ENCODE data around the gene MOGAT1. TPM values are rescaled to one million over a fixed set of nuclear protein-coding genes. Genes with fewer than 3 reads are reported as not detected.

MOGAT1 gene
- total RNA-seq, 2 experiments from 2014 or later = not detected

- intact Hi-C loops (cut with micrococcal nuclease) = no loop called here
- ChIA-PET POLR2A (no interaction called here), CTCF (interaction anchor here (0.7 to 1.7 kb wide), 6 partner anchors 8 to 200 kb away, joined by 3 to 14 read pairs (median 3); no protein-coding TSS in a partner anchor)
- no peaks in the 10 kb centered on the region for H3K9me3 Mint-ChIP-seq
- no peaks in the 10 kb centered on the region for H3K36me3 Mint-ChIP-seq
- H3K4me3 Mint-ChIP-seq = no peak overlapping the region
- peaks cover 43% of the 10 kb centered on the region for H3K27me3 Mint-ChIP-seq
- DNase-seq = no peak
- H3K27ac Mint-ChIP-seq = no peak overlapping the region
- peaks cover 16% of the 10 kb centered on the region for H3K4me1 Mint-ChIP-seq (ENCODE audit: low read depth)
Observed at GRCh38 chr2:222703091-222703490, 31.6 kb downstream of the MOGAT1 start.

- Mint-ChIP-seq H3K36me3 (no peaks in the 10 kb centered on the region), H3K4me3 (no peak overlapping the region), H3K9me3 (no peaks in the 10 kb centered on the region), H3K27ac (no peak overlapping the region), H3K27me3 (peaks cover 39% of the 10 kb centered on the region), H3K4me1 (ENCODE audit: low read depth) (peaks cover 16% of the 10 kb centered on the region)
- intact Hi-C loops (cut with micrococcal nuclease) = no loop called here
- CTCF ChIA-PET = interaction anchor here (0.7 to 1.7 kb wide), 5 partner anchors 9 to 49 kb away, joined by 3 to 14 read pairs (median 3); no protein-coding TSS in a partner anchor
- DNase-seq = no peak
- POLR2A ChIA-PET = no interaction called here
Observed at GRCh38 chr2:222703886-222704285, 32.4 kb downstream of the MOGAT1 start.

GRCh38 chr2:222706616-222707015 is 35.2 kb downstream of the MOGAT1 start:
- Mint-ChIP-seq H3K36me3 (no peaks in the 10 kb centered on the region), H3K4me3 (no peak overlapping the region), H3K27ac (no peak overlapping the region), H3K27me3 (peaks cover 36% of the 10 kb centered on the region), H3K9me3 (no peaks in the 10 kb centered on the region), H3K4me1 (ENCODE audit: low read depth) (peaks cover 11% of the 10 kb centered on the region)
- ChIA-PET CTCF (interaction anchor here (1.6 to 9.3 kb wide), 9 partner anchors 10 to 233 kb away, joined by 5 to 115 read pairs (median 9); no protein-coding TSS in a partner anchor), POLR2A (no interaction called here)
- DNase-seq = no peak
- intact Hi-C loops (cut with micrococcal nuclease) = no loop called here

GRCh38 chr2:222707102-222707688 is 35.7 kb downstream of the MOGAT1 start:
- Mint-ChIP-seq H3K4me1 (ENCODE audit: low read depth) (peaks cover 6% of the 10 kb centered on the region), H3K4me3 (no peak overlapping the region), H3K27ac (no peak overlapping the region), H3K27me3 (peaks cover 32% of the 10 kb centered on the region), H3K36me3 (no peaks in the 10 kb centered on the region), H3K9me3 (no peaks in the 10 kb centered on the region)
- ChIA-PET CTCF (interaction anchor here (0.7 to 9.3 kb wide), 20 partner anchors 8 to 264 kb away, joined by 3 to 115 read pairs (median 5); no protein-coding TSS in a partner anchor), POLR2A (no interaction called here)
- intact Hi-C loops (cut with micrococcal nuclease) = no loop called here
- DNase-seq = no peak

GRCh38 chr2:222707689-222708273 is 36.3 kb downstream of the MOGAT1 start:
- Mint-ChIP-seq H3K4me3 (no peak overlapping the region), H3K27me3 (peaks cover 30% of the 10 kb centered on the region), H3K36me3 (no peaks in the 10 kb centered on the region), H3K4me1 (ENCODE audit: low read depth) (peaks cover 6% of the 10 kb centered on the region), H3K27ac (no peak overlapping the region), H3K9me3 (no peaks in the 10 kb centered on the region)
- peak; percentile 48 for DNase-seq
- ChIA-PET POLR2A (no interaction called here), CTCF (interaction anchor here (0.7 to 9.3 kb wide), 21 partner anchors 9 to 264 kb away, joined by 3 to 115 read pairs (median 5); no protein-coding TSS in a partner anchor)
- intact Hi-C loops (cut with micrococcal nuclease) = loop anchor here (1.0 kb wide), 5 partner anchors 82 to 232 kb away; partner anchors contain the start of gene ACSL3

GRCh38 chr2:222708274-222708710 is 36.8 kb downstream of the MOGAT1 start:
- intact Hi-C loops (cut with micrococcal nuclease) = loop anchor here (1.0 kb wide), 5 partner anchors 81 to 231 kb away; partner anchors contain the start of gene ACSL3
- POLR2A ChIA-PET = no interaction called here
- Mint-ChIP-seq H3K36me3 (no peaks in the 10 kb centered on the region), H3K27ac (no peak overlapping the region), H3K27me3 (peaks cover 28% of the 10 kb centered on the region), H3K4me1 (ENCODE audit: low read depth) (peaks cover 6% of the 10 kb centered on the region), H3K9me3 (no peaks in the 10 kb centered on the region), H3K4me3 (no peak overlapping the region)
- CTCF ChIA-PET = interaction anchor here (0.7 to 9.3 kb wide), 22 partner anchors 8 to 246 kb away, joined by 3 to 115 read pairs (median 5); no protein-coding TSS in a partner anchor
- peak; percentile 84 for DNase-seq

GRCh38 chr2:222709191-222709891 is 37.9 kb downstream of the MOGAT1 start:
- H3K4me3 Mint-ChIP-seq = no peak overlapping the region
- no peak overlapping the region for H3K27ac Mint-ChIP-seq
- intact Hi-C loops (cut with micrococcal nuclease) = no loop called here
- DNase-seq = peak; percentile 15
- H3K9me3 Mint-ChIP-seq = no peaks in the 10 kb centered on the region
- CTCF ChIA-PET = interaction anchor here (0.5 to 9.3 kb wide), 17 partner anchors 11 to 1136 kb away, joined by 3 to 115 read pairs (median 4); partner anchors contain the start of gene ACSL3
- H3K27me3 Mint-ChIP-seq = peaks cover 26% of the 10 kb centered on the region
- POLR2A ChIA-PET = no interaction called here
- H3K4me1 Mint-ChIP-seq (ENCODE audit: low read depth) = peaks cover 6% of the 10 kb centered on the region
- H3K36me3 Mint-ChIP-seq = no peaks in the 10 kb centered on the region

- intact Hi-C loops (cut with micrococcal nuclease) = no loop called here
- H3K36me3 Mint-ChIP-seq = no peaks in the 10 kb centered on the region
- no peak overlapping the region for H3K27ac Mint-ChIP-seq
- H3K9me3 Mint-ChIP-seq = no peaks in the 10 kb centered on the region
- DNase-seq = no peak
- POLR2A ChIA-PET = no interaction called here
- peaks cover 29% of the 10 kb centered on the region for H3K27me3 Mint-ChIP-seq
- no peak overlapping the region for H3K4me3 Mint-ChIP-seq
- peaks cover 6% of the 10 kb centered on the region for H3K4me1 Mint-ChIP-seq (ENCODE audit: low read depth)
- CTCF ChIA-PET = interaction anchor here (1.1 to 9.3 kb wide), 3 partner anchors 21 to 197 kb away, joined by 4 to 115 read pairs (median 44); no protein-coding TSS in a partner anchor
Observed at GRCh38 chr2:222710736-222711135, 39.3 kb downstream of the MOGAT1 start.

- Mint-ChIP-seq H3K4me3 (no peak overlapping the region), H3K4me1 (ENCODE audit: low read depth) (peaks cover 6% of the 10 kb centered on the region), H3K27ac (no peak overlapping the region), H3K9me3 (no peaks in the 10 kb centered on the region), H3K36me3 (no peaks in the 10 kb centered on the region), H3K27me3 (peaks cover 33% of the 10 kb centered on the region)
- CTCF ChIA-PET = interaction anchor here (0.7 to 9.3 kb wide), 2 partner anchors 55 to 190 kb away, joined by 3 to 115 read pairs; no protein-coding TSS in a partner anchor
- POLR2A ChIA-PET = interaction anchor here (0.6 kb wide), 1 partner anchor 51 kb away, joined by 4 read pairs; no protein-coding TSS in a partner anchor
- intact Hi-C loops (cut with micrococcal nuclease) = no loop called here
- DNase-seq = no peak
Observed at GRCh38 chr2:222711315-222711940, 40.0 kb downstream of the MOGAT1 start.

- peaks cover 33% of the 10 kb centered on the region for H3K27me3 Mint-ChIP-seq
- no peak overlapping the region for H3K4me3 Mint-ChIP-seq
- POLR2A ChIA-PET = no interaction called here
- no peaks in the 10 kb centered on the region for H3K4me1 Mint-ChIP-seq (ENCODE audit: low read depth)
- H3K36me3 Mint-ChIP-seq = no peaks in the 10 kb centered on the region
- intact Hi-C loops (cut with micrococcal nuclease) = no loop called here
- CTCF ChIA-PET = interaction anchor here (0.7 to 9.3 kb wide), 2 partner anchors 10 to 188 kb away, joined by 3 to 115 read pairs; no protein-coding TSS in a partner anchor
- H3K9me3 Mint-ChIP-seq = no peaks in the 10 kb centered on the region
- no peak for DNase-seq
- no peak overlapping the region for H3K27ac Mint-ChIP-seq
Observed at GRCh38 chr2:222713002-222713401, 41.5 kb downstream of the MOGAT1 start.

- H3K27ac Mint-ChIP-seq = no peak overlapping the region
- no peak for DNase-seq
- no peaks in the 10 kb centered on the region for H3K36me3 Mint-ChIP-seq
- no peak overlapping the region for H3K4me3 Mint-ChIP-seq
- no peaks in the 10 kb centered on the region for H3K9me3 Mint-ChIP-seq
- no peaks in the 10 kb centered on the region for H3K4me1 Mint-ChIP-seq (ENCODE audit: low read depth)
- CTCF ChIA-PET = interaction anchor here (9.3 kb wide), 1 partner anchor 187 kb away, joined by 115 read pairs; no protein-coding TSS in a partner anchor
- POLR2A ChIA-PET = no interaction called here
- intact Hi-C loops (cut with micrococcal nuclease) = no loop called here
- H3K27me3 Mint-ChIP-seq = peaks cover 26% of the 10 kb centered on the region
Observed at GRCh38 chr2:222714361-222715241, 43.1 kb downstream of the MOGAT1 start.

Measured in activated CD4-positive, alpha-beta memory T cell treated with anti-CD3 and anti-CD28 coated beads for 36 hours (primary cell).